Measurements from ENCODE around the gene GCN1.

- TF ChIP-seq POLR2A (IDR thresholded peaks at IDR 0.05) = no peak
- no peak for TF ChIP-seq CTCF (IDR thresholded peaks at IDR 0.05)
These were observed 72.7 kb downstream of the GCN1 start for GRCh38 chr12:120121766-120122293.

All from body of pancreas (tissue), 4 donors.